Endothelial cell of umbilical vein (primary cell): ENCODE data around the gene LARGE1. TPM values are rescaled to one million over a fixed set of nuclear protein-coding genes. Genes with fewer than 3 reads are reported as not detected.

Experiments
- BruUV-seq: library from RNA; stranded (reverse); fragments of 400-500 nt; replicated peaks from 2 replicates; lab custom pipeline; 2021; lab: Mats Ljungman, UMichigan
- CTCF ChIA-PET: fragments of 300-600, 350-600 bp; sonication (Branson Sonifier 250); formaldehyde crosslinking; loops from one replicate; lab custom pipeline; 2021; ENCODE audit warnings: antibody characterized with exemption, inconsistent platforms; lab: Charles Lee
- POLR2A ChIA-PET: fragments of 300-600, 350-600 bp; sonication (Branson Sonifier 250); formaldehyde crosslinking; loops from one replicate; lab custom pipeline; 2021; ENCODE audit warnings: antibody characterized with exemption, inconsistent platforms; lab: Charles Lee
- DNase-seq: peaks from one replicate; pipeline ENCODE4 v3.0.0-alpha.2; 2011; ENCODE audit warnings: low read depth, low spot score
- FAIRE-seq: peaks from 2 replicates; lab custom pipeline; 2011; peaks lifted over from hg19 to GRCh38; lab: Jason Lieb, UNC
- H2AFZ ChIP-seq: 2 replicates; pipeline ENCODE4 v1.6.0; 2012; ENCODE audit warnings: low read depth, low read length, control low read depth, inconsistent platforms
- H3K27ac ChIP-seq: 2 replicates; pipeline ENCODE4 v1.5.1; 2011; ENCODE audit warnings: low read depth, mild to moderate bottlenecking, control low read depth, low read length, moderate library complexity; ENCODE audit not compliant: insufficient read depth
- H3K27me3 ChIP-seq, 2 experiments: 2 replicates each; pipeline versions ENCODE4 v1.6.0 to v1.6.1; 2011; ENCODE audit warnings: low read length in 2 of 2, mixed read lengths in 1 of 2; ENCODE audit not compliant: control insufficient read depth in 2 of 2, insufficient read depth in 2 of 2
- H3K36me3 ChIP-seq, 2 experiments: 2 replicates in 1 of 2; 3 replicates in 1 of 2; pipeline ENCODE4 v1.5.1; 2011; ENCODE audit warnings: low read length in 2 of 2, mild to moderate bottlenecking in 1 of 2, moderate library complexity in 1 of 2; ENCODE audit not compliant: control insufficient read depth in 2 of 2, insufficient read depth in 2 of 2; ENCODE audit errors: extremely low read depth in 1 of 2
- H3K4me1 ChIP-seq: 3 replicates; pipeline ENCODE4 v1.5.1; 2011; ENCODE audit warnings: mild to moderate bottlenecking, low read length; ENCODE audit not compliant: control insufficient read depth, insufficient read depth; ENCODE audit errors: extremely low read depth
- H3K4me2 ChIP-seq: 2 replicates; pipeline ENCODE4 v1.6.1; 2011; ENCODE audit warnings: low read length, control low read depth, mixed read lengths; ENCODE audit not compliant: insufficient read depth
- H3K4me3 ChIP-seq, 3 experiments: fragments of 200-600 bp in 1 of 3; sonication (generic), shearing (Covaris generic) in 1 of 3; replicated peaks in 1 of 3; 2 replicates each; pipeline ENCODE4 v1.5.1; 2011 to 2016; ENCODE audit warnings: control low read depth in 3 of 3, low read length in 3 of 3, mild to moderate bottlenecking in 2 of 3, inconsistent platforms in 1 of 3, low read depth in 1 of 3, moderate library complexity in 1 of 3; ENCODE audit not compliant: insufficient read depth in 1 of 3
- H3K79me2 ChIP-seq: 2 replicates; pipeline ENCODE4 v1.6.0; 2012; ENCODE audit warnings: low read length, inconsistent platforms; ENCODE audit not compliant: control insufficient read depth, insufficient read depth
- H3K9ac ChIP-seq: replicated peaks from 2 replicates; pipeline ENCODE3; 2011; ENCODE audit warnings: low read length, control low read depth; ENCODE audit not compliant: insufficient read depth; ENCODE audit errors: extremely low read depth
- H3K9me1 ChIP-seq: replicated peaks from 3 replicates; pipeline ENCODE4 v1.6.0; 2011; ENCODE audit warnings: mild to moderate bottlenecking, low read length; ENCODE audit not compliant: control insufficient read depth, insufficient read depth; ENCODE audit errors: extremely low read depth
- H3K9me3 ChIP-seq: replicated peaks from 2 replicates; pipeline ENCODE4 v1.5.1; 2012; ENCODE audit warnings: low read length, inconsistent platforms; ENCODE audit not compliant: control insufficient read depth, insufficient read depth
- H4K20me1 ChIP-seq: replicated peaks from 2 replicates; pipeline ENCODE3; 2011; ENCODE audit warnings: mild to moderate bottlenecking, low read length; ENCODE audit not compliant: control insufficient read depth, insufficient read depth; ENCODE audit errors: extremely low read depth
- CTCF ChIP-seq, 2 donors: IDR thresholded peaks; 1 replicate in 1 of 2; 2 replicates in 1 of 2; pipeline ENCODE4 v1.5.1; 2011; ENCODE audit warnings: low read length in 2 of 2, mild to moderate bottlenecking in 2 of 2, moderate library complexity in 2 of 2, control low read depth in 1 of 2, inconsistent platforms in 1 of 2, low read depth in 1 of 2; ENCODE audit not compliant: insufficient read depth in 1 of 2; ENCODE audit errors: extremely low read depth in 1 of 2
- EZH2 ChIP-seq: IDR thresholded peaks from 2 replicates; pipeline ENCODE4 v1.6.1; 2012; ENCODE audit warnings: borderline replicate concordance, low read depth, mild to moderate bottlenecking, moderate library complexity, low read length, inconsistent platforms; ENCODE audit not compliant: severe bottlenecking
- FOS ChIP-seq: IDR thresholded peaks from 2 replicates; pipeline ENCODE4 v1.6.1; 2011; ENCODE audit warnings: mild to moderate bottlenecking, low read length, moderate library complexity, borderline replicate concordance; ENCODE audit not compliant: insufficient read depth
- GATA2 ChIP-seq: IDR thresholded peaks from 2 replicates; pipeline ENCODE4 v1.7.0; 2011; ENCODE audit warnings: low read depth, mild to moderate bottlenecking, moderate library complexity, mixed read lengths, low read length; ENCODE audit not compliant: insufficient read length, insufficient read depth
- JUN ChIP-seq: IDR thresholded peaks from 2 replicates; pipeline ENCODE4 v1.6.1; 2011; ENCODE audit warnings: borderline replicate concordance, low read depth; ENCODE audit not compliant: insufficient read length, insufficient read depth
- MYC ChIP-seq: IDR thresholded peaks from one replicate; pipeline ENCODE4 v1.6.1; 2011; ENCODE audit warnings: mild to moderate bottlenecking, low read depth, low read length
- POLR2A ChIP-seq: IDR thresholded peaks from 2 replicates; pipeline ENCODE4 v1.6.1; 2012; ENCODE audit warnings: low read depth, mild to moderate bottlenecking, control low read depth, low read length
- POLR2AphosphoS5 ChIP-seq: IDR thresholded peaks from 2 replicates; pipeline ENCODE4 v1.6.1; 2012; ENCODE audit warnings: low read depth, mild to moderate bottlenecking, control low read depth, low read length, moderate library complexity; ENCODE audit not compliant: insufficient read depth
- dilution Hi-C: fragments of 300-500 bp; cut with MboI; formaldehyde crosslinking; loops from one replicate; pipeline ENCODE4 v1.15.0; 2019; ENCODE audit warnings: low sequenced_read_pairs; ENCODE audit not compliant: extremely low pct_ligation_motif_present
- intact Hi-C: fragments of 100-400 bp; cut with micrococcal nuclease; formaldehyde crosslinking; loops from one replicate; pipeline ENCODE4 v1.10.0; 2022
- polyA plus RNA-seq, 4 experiments: library from polyadenylated mRNA; depleted of rRNA in 3 of 4; stranded (reverse) in 3 of 4; unstranded in 1 of 4; fragments of >200 nt; gene quantifications; 2 replicates each; pipeline versions ENCODE4 v1.2.1 to v1.2.3, GENCODE V29; 2011 to 2012; ENCODE audit warnings: missing spikeins in 1 of 4
- total RNA-seq: library from RNA; stranded (reverse); gene quantifications from 2 replicates; pipeline ENCODE4 v1.2.3, GENCODE V29; 2021
- TF ChIP-seq, protein P1 (sequence below): IDR thresholded peaks from 2 replicates; pipeline ENCODE4 v1.6.1; 2011; ENCODE audit not compliant: insufficient read depth, insufficient read length

Gene LARGE1
- total and polyA plus RNA-seq, 2 donors (not counting 3 experiments of a cell fraction or from before 2014, with no cell fraction given), result 0.95 to 4.4 TPM

DNA sequence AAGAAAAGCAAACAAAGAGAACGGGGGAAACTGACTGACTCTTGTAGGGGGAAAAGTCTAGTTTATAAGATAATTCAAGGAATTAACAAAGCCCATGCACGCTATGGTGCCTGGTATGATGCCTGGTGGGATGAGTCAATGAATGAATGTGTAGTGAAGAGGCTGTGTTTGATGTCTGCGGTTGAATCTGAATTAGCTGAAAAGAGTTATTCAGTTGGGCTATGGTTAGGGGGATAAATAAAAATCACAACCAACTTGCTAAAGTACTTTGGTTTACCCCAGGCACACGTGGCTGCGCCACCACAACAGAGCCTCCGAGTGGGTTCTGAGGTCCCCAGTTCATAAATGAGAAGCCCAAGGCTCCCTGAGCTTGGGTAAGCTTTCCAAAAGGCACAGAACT is 492.8 kb downstream of the LARGE1 start:
- no peak overlapping the region for H3K27ac ChIP-seq

More for the DNA sequence above, 492.8 kb downstream of the LARGE1 start:
- Histone ChIP-seq H3K4me2 (no peak overlapping the region), H3K79me2 (no peaks in the 10 kb centered on the region), H3K9me1 (no peaks in the 10 kb centered on the region), H3K27me3 (no peaks in the 10 kb centered on the region), H3K9ac (no peak overlapping the region), H4K20me1 (no peaks in the 10 kb centered on the region), H3K4me1 (no peaks in the 10 kb centered on the region), H3K9me3 (peaks cover 6% of the 10 kb centered on the region), H2AFZ (no peak overlapping the region), H3K36me3 (no peaks in the 10 kb centered on the region), H3K4me3 (no peak overlapping the region)
- FAIRE-seq (no peak), DNase-seq (no peak)
- ChIA-PET CTCF (no interaction called here), POLR2A (no interaction called here)
- TF ChIP-seq, protein P1, sequence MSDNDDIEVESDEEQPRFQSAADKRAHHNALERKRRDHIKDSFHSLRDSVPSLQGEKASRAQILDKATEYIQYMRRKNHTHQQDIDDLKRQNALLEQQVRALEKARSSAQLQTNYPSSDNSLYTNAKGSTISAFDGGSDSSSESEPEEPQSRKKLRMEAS, result no peak
- no peak for TF ChIP-seq POLR2AphosphoS5
- TF ChIP-seq POLR2A, result no peak
- no peak for TF ChIP-seq FOS
- TF ChIP-seq JUN, result no peak
- TF ChIP-seq CTCF (IDR thresholded peaks at IDR 0.05; ENCODE audit: extremely low read depth in 1 of 2, insufficient read depth in 1 of 2, low read depth in 1 of 2, low read length in 2 of 2), result no peak
- TF ChIP-seq MYC, result no peak
- TF ChIP-seq EZH2, result no peak
- no peak for TF ChIP-seq GATA2
- dilution Hi-C loops (no loop called here), intact Hi-C loops (no loop called here)
- BruUV-seq, result no TSS peak
